Mammary epithelial cell (primary cell): ENCODE measurements around the gene HOXB2.

ENCODE experiments used
- CTCF ChIP-seq, 2 donors: IDR thresholded peaks in 1 of 2; conservative IDR thresholded peaks in 1 of 2; 2 replicates each; pipeline ENCODE4 v1.5.1; 2011 to 2012; ENCODE audit warnings: inconsistent platforms in 2 of 2, low read length in 2 of 2, mild to moderate bottlenecking in 2 of 2, control low read depth in 1 of 2, low read depth in 1 of 2; ENCODE audit not compliant: insufficient read depth in 1 of 2; ENCODE audit errors: extremely low read depth in 1 of 2
- EZH2 ChIP-seq: IDR thresholded peaks from 2 replicates; pipeline ENCODE4 v1.6.1; 2012; ENCODE audit warnings: low read length, inconsistent platforms, borderline replicate concordance

- TF ChIP-seq CTCF (conservative IDR thresholded peaks at IDR 0.05 in 1 of 2, IDR thresholded peaks at IDR 0.05 in 1 of 2; ENCODE audit: extremely low read depth in 1 of 2, insufficient read depth in 1 of 2, low read depth in 1 of 2, low read length in 2 of 2) (no peak), EZH2 (no peak)
Observed at GRCh38 chr17:48556576-48557401, 11.9 kb upstream of the HOXB2 start.
